GM21515 (cell line): Measurements from ENCODE around the gene CACNA2D1.

Source experiments
- ATAC-seq: cut with Tn5 transposase; IDR thresholded peaks from one replicate; pipeline ENCODE4 v1.9.1; 2021; ENCODE audit not compliant: unreplicated experiment

Gene CACNA2D1

GRCh38 chr7:81902536-81902935, 541.0 kb downstream of the CACNA2D1 start:
- ATAC-seq, result no peak
